ENCODE measurements around the gene SLIT3.

Gene SLIT3

GRCh38 chr5:169178754-169179153, 122.2 kb downstream of the SLIT3 start:
- H3K27me3 ChIP-seq (ENCODE audit: control insufficient read depth, insufficient read depth, low read length): no peaks in the 10 kb centered on the region
- peaks cover 38% of the 10 kb centered on the region for H3K4me1 ChIP-seq
- no peak for TF ChIP-seq CTCF (IDR thresholded peaks at IDR 0.05)

DNA sequence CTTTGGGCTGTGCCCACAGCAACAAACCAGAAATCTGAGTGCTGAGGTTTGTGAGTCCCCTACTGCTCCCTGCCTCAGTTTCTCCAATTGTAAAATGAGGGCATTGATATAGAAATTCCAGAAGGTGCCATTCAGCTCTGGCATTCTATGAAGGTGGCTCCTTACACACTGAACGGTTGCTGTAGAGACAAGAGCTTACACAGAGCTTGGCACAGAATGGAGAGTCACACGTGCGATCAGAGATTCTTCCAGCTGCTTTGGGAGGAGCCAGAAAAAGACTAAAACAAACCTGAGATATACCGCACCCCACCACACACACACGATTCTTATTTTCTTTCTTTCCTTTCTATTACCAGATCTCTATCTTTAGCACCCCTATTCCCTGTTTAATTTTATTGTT, 122.7 kb downstream of the SLIT3 start:
- TF ChIP-seq CTCF (IDR thresholded peaks at IDR 0.05): no peak
- H3K4me1 ChIP-seq: peaks cover 38% of the 10 kb centered on the region
- peaks cover 16% of the 10 kb centered on the region for H3K79me2 ChIP-seq
- H3K27ac ChIP-seq: peak overlapping the region; percentile 42
- H3K4me3 ChIP-seq (ENCODE audit: low read depth, low read length): no peak overlapping the region
- no peaks in the 10 kb centered on the region for H3K36me3 ChIP-seq (ENCODE audit: control insufficient read depth, insufficient read depth, low read length)
- H3K9ac ChIP-seq: no peak overlapping the region
- no peaks in the 10 kb centered on the region for H3K27me3 ChIP-seq (ENCODE audit: control insufficient read depth, insufficient read depth, low read length)
- no peak overlapping the region for H2AFZ ChIP-seq
- H3K4me2 ChIP-seq (ENCODE audit: low read length): no peak overlapping the region
- H3K9me3 ChIP-seq (ENCODE audit: control insufficient read depth, low read length): no peaks in the 10 kb centered on the region

More at GRCh38 chr5:169178754-169179153, 122.2 kb downstream of the SLIT3 start:
- Histone ChIP-seq H3K4me2 (ENCODE audit: low read length) (no peak overlapping the region), H2AFZ (no peak overlapping the region), H3K79me2 (peaks cover 18% of the 10 kb centered on the region), H3K27ac (peak overlapping the region; percentile 42), H3K9me3 (ENCODE audit: control insufficient read depth, low read length) (no peaks in the 10 kb centered on the region), H3K9ac (no peak overlapping the region), H3K36me3 (ENCODE audit: control insufficient read depth, insufficient read depth, low read length) (no peaks in the 10 kb centered on the region), H3K4me3 (ENCODE audit: low read depth, low read length) (no peak overlapping the region)

DNA sequence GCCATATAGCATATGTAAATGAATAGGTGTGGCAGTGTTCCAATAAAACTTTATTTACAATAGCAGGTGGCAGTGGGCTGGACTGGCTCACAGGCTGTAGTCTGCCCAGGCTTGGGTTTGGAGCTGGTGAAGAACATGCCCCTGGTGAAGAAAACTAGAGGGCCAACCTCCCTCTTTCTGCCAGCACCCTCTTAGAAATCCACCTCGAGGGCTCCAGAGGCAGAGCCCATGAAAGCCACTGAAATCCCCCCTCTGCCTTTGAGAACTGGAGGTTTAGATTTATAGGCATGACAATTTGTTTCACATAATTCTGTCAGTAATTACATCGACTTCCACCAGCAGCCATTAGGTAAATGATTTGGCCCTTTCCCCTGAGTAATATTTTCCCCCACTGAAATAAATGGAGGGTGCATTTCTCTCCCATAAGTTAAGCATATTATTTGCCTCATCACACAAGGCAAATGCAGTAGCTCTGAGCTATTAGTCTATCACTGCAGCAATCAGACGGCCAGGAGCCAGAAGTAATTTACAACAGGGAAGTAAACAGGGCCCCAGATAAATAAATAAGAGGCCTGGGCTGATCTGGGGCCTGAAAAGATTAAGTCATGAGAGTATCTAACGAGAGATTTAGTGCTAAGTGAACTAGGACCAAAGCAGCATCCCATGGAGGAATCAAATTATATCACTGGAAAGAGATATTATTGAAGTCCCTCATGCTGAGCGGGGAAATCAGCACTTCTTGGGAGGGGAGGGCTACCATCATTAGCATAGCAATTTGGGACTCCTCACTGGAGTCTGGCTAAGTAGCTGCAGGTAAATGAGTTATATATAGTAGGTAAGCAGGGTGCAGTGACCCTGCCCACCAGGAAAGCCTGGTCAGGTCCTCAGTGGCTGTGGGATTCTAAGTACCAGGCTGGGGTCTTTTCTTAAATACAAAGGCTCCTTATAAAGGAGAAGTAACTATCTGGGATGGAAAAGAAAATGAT, 123.9 kb downstream of the SLIT3 start:
- H3K4me2 ChIP-seq (ENCODE audit: low read length): no peak overlapping the region
- H3K4me3 ChIP-seq (ENCODE audit: low read depth, low read length): no peak overlapping the region
- no peaks in the 10 kb centered on the region for H3K9me3 ChIP-seq (ENCODE audit: control insufficient read depth, low read length)
- H3K79me2 ChIP-seq: peaks cover 21% of the 10 kb centered on the region
- no peaks in the 10 kb centered on the region for H3K36me3 ChIP-seq (ENCODE audit: control insufficient read depth, insufficient read depth, low read length)
- H2AFZ ChIP-seq: no peak overlapping the region
- H3K9ac ChIP-seq: no peak overlapping the region
- H3K27me3 ChIP-seq (ENCODE audit: control insufficient read depth, insufficient read depth, low read length): no peaks in the 10 kb centered on the region
- peaks cover 34% of the 10 kb centered on the region for H3K4me1 ChIP-seq
- no peak overlapping the region for H3K27ac ChIP-seq
- no peak for TF ChIP-seq CTCF (IDR thresholded peaks at IDR 0.05)

- peaks cover 34% of the 10 kb centered on the region for H3K4me1 ChIP-seq
- peaks cover 27% of the 10 kb centered on the region for H3K79me2 ChIP-seq
- TF ChIP-seq CTCF (IDR thresholded peaks at IDR 0.05): no peak
- H3K4me2 ChIP-seq (ENCODE audit: low read length): no peak overlapping the region
- H2AFZ ChIP-seq: no peak overlapping the region
- no peaks in the 10 kb centered on the region for H3K9me3 ChIP-seq (ENCODE audit: control insufficient read depth, low read length)
- H3K27me3 ChIP-seq (ENCODE audit: control insufficient read depth, insufficient read depth, low read length): no peaks in the 10 kb centered on the region
- H3K36me3 ChIP-seq (ENCODE audit: control insufficient read depth, insufficient read depth, low read length): no peaks in the 10 kb centered on the region
- H3K9ac ChIP-seq: no peak overlapping the region
- H3K27ac ChIP-seq: no peak overlapping the region
- no peak overlapping the region for H3K4me3 ChIP-seq (ENCODE audit: low read depth, low read length)
Measured at GRCh38 chr5:169175733-169176132, 125.2 kb downstream of the SLIT3 start.
